VCaP (cell line): ENCODE results near the gene CR2.

Experiments used
- H3K27ac ChIP-seq: fragments of 450-650 bp; 2 replicates; pipeline ENCODE4 v1.5.1; 2017
- TF ChIP-seq, protein P1 (sequence below): fragments of 450-650 bp; conservative IDR thresholded peaks from 2 replicates; pipeline ENCODE4 v1.5.1; 2017; ENCODE audit warnings: mild to moderate bottlenecking, moderate library complexity

The CR2 gene

GRCh38 chr1:207455183-207455754 lies 1.1 kb downstream of the CR2 start:
- TF ChIP-seq, protein P1, sequence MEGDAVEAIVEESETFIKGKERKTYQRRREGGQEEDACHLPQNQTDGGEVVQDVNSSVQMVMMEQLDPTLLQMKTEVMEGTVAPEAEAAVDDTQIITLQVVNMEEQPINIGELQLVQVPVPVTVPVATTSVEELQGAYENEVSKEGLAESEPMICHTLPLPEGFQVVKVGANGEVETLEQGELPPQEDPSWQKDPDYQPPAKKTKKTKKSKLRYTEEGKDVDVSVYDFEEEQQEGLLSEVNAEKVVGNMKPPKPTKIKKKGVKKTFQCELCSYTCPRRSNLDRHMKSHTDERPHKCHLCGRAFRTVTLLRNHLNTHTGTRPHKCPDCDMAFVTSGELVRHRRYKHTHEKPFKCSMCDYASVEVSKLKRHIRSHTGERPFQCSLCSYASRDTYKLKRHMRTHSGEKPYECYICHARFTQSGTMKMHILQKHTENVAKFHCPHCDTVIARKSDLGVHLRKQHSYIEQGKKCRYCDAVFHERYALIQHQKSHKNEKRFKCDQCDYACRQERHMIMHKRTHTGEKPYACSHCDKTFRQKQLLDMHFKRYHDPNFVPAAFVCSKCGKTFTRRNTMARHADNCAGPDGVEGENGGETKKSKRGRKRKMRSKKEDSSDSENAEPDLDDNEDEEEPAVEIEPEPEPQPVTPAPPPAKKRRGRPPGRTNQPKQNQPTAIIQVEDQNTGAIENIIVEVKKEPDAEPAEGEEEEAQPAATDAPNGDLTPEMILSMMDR: no peak
- no peak overlapping the region for H3K27ac ChIP-seq

- TF ChIP-seq, protein P1: no peak
- no peak overlapping the region for H3K27ac ChIP-seq
Observed at GRCh38 chr1:207458414-207458813, 4.3 kb downstream of the CR2 start.

- TF ChIP-seq, protein P1: no peak
- no peak overlapping the region for H3K27ac ChIP-seq
Observed at GRCh38 chr1:207459008-207459407, 4.9 kb downstream of the CR2 start.

DNA sequence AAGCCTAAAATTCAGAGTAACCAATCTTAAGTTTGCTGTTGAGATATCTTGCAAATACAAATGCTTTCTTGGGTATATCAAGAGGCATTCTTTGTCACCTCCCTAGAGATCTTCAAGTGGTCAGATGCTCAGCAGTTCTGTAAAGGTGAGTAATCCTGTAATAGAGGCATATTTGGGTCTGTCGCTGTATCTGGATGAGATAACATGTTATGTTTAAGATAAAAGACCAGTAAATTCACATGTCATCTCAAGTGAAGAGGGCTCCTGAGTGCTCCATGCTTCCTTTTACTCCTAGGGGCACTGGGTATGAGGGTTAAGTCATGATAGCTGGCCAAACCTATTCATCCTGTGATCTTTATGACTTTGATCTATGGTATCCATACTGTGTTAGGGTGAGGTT lies 7.5 kb downstream of the CR2 start:
- TF ChIP-seq, protein P1: no peak
- no peak overlapping the region for H3K27ac ChIP-seq

DNA sequence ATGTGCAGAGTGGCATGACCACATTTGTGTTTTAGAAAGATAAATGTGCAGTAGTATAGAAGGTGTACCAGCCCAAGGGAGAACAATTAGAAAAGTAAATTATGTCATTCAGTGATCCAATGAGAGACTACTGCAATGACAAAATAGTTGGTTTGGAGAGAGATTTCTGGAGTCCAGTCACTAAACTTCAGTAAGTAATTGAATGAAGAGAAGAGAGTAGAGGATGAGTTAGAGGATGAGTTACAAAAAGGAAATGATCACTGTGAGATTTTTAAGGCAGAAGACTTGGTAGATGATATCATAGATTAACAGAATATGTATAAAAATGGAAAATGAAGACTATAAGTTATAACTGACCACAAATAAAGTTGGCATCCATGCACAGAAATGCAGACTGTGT lies 8.4 kb downstream of the CR2 start:
- TF ChIP-seq, protein P1: no peak
- no peak overlapping the region for H3K27ac ChIP-seq

DNA sequence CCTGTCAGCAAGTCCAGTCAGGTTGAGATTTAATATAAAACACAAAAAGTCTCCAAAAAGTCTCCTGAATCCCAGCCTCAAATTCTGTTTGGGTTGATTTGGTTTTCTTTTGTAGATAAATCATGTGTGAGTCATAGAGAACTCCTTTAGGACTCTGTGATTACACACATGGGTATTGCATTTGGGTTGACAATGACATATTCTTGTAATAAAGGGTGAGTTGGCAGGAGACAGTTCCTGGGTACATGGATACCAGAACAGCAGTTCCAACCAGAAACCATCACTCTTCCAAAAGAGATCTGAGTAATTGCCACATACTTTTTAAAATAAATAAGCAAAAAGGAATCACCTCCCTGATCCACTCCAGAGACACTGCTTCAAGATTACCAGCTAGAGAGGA lies 8.9 kb downstream of the CR2 start:
- TF ChIP-seq, protein P1: no peak
- no peak overlapping the region for H3K27ac ChIP-seq

DNA sequence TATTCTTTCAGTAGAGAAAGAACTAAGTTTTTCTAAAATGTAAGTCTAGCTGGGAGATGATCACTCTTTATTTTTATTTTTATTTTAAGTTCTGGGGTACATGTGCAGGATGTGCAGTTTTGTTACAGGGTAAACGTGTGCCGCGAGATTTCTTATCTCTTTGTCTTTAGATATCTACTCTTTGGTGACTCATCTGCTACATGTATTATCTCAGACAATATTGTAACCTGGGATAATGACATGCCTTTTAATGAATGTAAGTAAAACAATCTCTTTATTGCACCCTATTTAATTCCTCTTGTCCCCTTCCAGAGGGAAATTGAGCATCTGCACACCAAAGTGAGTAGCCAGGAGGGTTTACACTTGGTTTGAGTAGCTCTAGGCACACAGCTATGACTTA lies 9.4 kb downstream of the CR2 start:
- TF ChIP-seq, protein P1: no peak
- H3K27ac ChIP-seq: no peak overlapping the region

GRCh38 chr1:207470927-207471326 lies 16.8 kb downstream of the CR2 start:
- no peak overlapping the region for H3K27ac ChIP-seq
- TF ChIP-seq, protein P1: no peak
